NCI-H187 treated with DMSO at 0.1 percent for 48 hours (cell line): ENCODE data around the gene ZNF138.
"Not testable (repeated sequence)": the region's sequence is repeated elsewhere in the genome, so short reads cannot be mapped to it uniquely, and the experiment has no call there.

Experiments used
- DNase-seq: peaks from one replicate; lab custom pipeline; 2025; lab: John Stamatoyannopoulos, UW

The ZNF138 gene

GRCh38 chr7:64794171-64794844 is at the start of gene ZNF138:
Gene ZNF138, plus strand, starts transcription at chr7:64794428. Its CDS starts 141 bp downstream, at chr7:64794569.
- peak; percentile 92 for DNase-seq

DNA sequence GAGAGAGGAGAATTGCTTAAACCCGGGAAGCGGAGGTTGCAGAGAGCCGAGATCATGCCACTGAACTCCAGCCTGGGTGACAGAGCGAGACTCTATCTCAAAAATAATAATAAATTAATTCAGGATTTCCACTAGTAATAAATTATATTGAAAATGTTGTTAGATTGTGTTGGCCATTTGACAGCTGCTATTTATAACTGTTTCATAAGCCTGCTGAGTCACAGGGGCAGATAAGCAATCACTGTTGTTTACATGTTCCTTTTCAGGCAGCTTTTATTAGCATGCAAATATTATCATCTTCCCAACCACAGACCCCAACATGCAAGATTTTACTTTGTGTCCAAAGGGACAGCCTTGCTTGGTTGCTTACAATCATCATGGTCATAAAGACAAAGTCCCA is 49.5 kb upstream of the ZNF138 start:
- DNase-seq = no peak

GRCh38 chr7:64747802-64748201 is 46.4 kb upstream of the ZNF138 start:
- DNase-seq = no peak

- no peak for DNase-seq
These were observed 41.2 kb upstream of the ZNF138 start for GRCh38 chr7:64753032-64753431.

GRCh38 chr7:64755865-64756264 is 38.4 kb upstream of the ZNF138 start:
- DNase-seq = no peak

DNA sequence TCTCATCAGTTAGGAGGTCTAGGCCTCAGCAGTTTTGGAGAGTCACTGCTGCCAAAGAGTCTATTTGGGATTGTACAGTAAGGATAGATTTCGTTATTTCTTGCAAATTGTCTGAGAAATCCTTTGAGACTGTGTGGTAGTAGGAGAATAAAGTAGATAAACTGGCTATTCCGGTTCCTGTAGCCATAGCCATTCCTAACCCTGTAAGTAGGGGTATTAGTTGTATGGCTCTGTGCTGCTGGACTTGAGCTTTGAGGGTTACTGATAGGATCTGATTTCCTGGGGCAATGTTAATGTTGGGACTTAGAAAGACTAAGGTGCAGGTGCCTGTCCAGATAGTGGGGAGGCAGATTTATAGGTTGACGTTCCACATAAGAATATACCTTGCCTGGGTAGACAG is 36.1 kb upstream of the ZNF138 start:
- no peak for DNase-seq

DNA sequence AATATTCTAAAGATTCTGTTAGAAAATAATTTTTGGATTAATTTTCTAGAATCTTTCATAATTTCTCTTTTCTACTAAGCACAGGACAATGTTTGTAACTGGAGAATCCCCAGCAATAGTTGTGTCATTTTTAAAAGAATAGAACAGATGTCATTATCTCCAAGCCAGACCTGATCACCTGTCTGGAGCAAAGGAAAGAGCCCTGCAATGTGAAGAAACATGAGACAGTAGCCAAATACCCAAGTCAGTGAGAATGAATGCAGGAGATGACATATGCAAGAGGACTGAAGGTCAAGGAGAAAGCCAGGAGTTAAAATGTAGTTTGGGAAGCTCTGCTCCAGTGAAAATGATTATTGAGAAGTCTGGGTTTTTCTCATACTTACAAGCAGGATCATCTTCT is 25.4 kb upstream of the ZNF138 start:
- no peak for DNase-seq

DNA sequence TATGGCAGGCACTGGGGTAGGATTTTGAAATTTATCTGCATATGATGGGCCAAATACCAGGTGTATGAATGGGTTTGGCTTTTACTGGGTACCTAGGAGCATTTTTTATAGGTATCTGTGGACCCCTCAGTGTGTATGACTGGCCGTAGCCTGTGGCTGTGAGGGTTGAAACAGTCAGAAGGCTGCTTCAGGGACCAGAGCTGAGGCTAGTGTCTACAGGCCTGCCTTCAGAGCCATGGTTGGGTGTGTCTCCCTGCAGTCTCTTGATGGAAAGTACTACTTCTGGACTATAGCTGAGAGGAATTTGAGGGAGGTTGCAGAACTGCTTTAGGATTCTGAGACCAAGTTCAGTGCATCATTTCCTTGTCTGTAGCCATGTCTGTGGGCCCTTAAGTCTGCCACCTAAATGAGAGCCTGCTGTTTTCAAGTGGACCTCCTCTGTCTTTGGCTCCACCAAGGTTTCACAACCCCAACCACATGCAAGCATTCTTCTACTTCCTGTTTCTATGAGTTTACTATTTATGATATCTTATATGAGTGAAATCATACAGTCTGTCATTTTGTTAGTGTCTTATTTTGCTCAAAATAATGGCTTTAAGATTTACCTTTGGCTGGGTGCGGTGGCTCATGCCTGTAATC is 19.9 kb upstream of the ZNF138 start:
- DNase-seq = no peak

GRCh38 chr7:64775289-64775688 is 18.9 kb upstream of the ZNF138 start:
- no peak for DNase-seq

- not testable (repeated sequence) for DNase-seq
These were observed 9.4 kb upstream of the ZNF138 start for GRCh38 chr7:64784842-64785241.

- no peak for DNase-seq
These were observed 6.9 kb upstream of the ZNF138 start for GRCh38 chr7:64787295-64787694.

DNA sequence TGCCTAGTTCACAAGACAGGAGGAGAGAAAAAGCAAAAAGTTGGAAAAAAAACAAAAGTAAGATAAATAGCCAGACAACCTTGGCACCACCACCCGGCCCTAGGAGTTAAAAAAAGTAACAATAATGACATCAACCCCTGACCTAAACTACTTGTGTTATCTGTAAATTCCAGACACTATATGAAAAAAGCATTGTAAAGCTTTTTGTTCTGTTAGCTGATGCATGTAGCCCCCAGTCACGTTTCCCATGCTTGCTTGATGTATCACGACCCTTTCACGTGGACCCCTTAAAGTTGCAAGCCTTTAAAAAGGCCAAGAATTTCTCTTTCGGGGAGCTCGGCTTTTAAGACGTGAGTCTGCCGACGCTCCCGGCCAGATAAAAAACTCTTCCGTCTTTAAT is 5.0 kb upstream of the ZNF138 start:
- not testable (repeated sequence) for DNase-seq

GRCh38 chr7:64793106-64793755 is 997 bp upstream of the ZNF138 start:
- no peak for DNase-seq

GRCh38 chr7:64795176-64795575 is 948 bp downstream of the ZNF138 start:
- DNase-seq = no peak

DNA sequence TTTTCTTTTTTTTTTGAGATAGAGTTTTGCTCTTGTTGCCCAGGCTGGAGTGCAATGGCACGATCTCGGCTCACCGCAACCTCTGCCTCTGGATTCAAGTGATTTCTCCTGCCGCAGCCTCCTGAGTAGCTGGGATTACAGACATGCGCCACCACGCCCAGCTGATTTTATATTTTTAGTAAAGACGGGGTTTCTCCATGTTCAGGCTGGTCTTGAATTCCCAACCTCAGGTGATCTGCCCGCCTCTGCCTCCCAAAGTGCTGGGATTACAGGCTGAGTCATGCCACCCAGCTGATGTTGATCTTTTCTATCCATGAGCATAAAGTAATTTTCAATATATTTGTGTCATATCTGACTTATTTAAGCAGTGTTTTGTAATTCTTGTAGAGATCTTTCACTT is 4.9 kb downstream of the ZNF138 start:
- DNase-seq = not testable (repeated sequence)

DNA sequence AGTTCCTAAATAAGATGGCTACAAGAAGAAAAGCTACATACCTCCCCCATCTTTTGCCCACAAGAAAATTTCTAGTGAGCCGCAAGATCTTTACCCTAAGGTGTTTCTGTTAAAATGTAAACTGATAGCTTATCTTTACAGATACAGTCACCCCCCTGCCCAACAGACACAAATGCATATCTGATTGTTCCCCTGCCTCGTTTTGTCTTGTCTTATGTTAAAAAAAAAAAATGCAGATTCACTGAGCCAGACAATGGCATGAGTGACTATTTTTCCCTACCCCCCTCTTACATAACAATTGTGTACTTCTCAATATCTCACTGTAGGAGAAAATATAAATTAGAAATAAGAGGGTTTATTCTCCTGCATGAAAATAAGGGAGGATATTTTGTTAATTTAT is 8.5 kb downstream of the ZNF138 start:
- no peak for DNase-seq

GRCh38 chr7:64807731-64808365 is 13.6 kb downstream of the ZNF138 start:
- no peak for DNase-seq

GRCh38 chr7:64811767-64812166 is 17.5 kb downstream of the ZNF138 start:
- DNase-seq = no peak

DNA sequence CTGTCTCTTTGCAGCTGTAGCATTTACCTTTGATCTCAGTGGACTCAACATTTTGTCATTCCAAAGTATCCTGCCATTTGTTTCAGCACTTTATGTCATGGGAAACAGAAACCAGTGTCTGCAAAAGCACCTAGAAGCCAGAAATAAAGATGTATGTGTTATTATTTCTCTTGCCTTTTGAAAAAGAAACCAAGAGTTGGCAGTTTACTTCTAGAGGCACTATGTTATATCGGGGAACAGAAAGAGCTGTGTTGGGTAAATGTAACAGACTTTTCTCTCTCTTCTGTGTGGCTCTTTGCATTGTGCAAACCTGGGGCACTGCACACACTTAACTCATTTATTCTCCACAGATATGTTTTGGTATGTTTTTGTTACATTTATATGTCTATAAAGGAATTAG is 36.7 kb downstream of the ZNF138 start:
- no peak for DNase-seq

DNA sequence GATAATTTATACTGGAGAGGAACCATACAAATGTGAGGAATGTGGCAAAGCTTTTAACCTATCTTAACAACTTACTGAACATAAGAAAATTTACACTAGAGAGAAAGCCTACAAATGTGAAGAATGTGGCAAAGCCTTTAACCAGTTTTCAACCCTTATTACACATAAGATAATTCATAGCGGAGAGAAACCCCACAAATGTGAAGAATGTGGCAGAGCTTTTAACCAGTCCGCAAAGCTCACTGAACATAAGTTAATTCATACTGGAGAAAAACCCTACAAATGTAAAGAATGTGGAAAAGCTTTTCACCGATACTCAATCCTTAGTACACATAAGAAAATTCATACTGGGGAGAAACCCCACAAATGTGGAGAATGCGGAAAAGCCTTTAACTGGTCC is 37.9 kb downstream of the ZNF138 start:
- DNase-seq = no peak

GRCh38 chr7:64834989-64835388 is 40.8 kb downstream of the ZNF138 start:
- no peak for DNase-seq

DNA sequence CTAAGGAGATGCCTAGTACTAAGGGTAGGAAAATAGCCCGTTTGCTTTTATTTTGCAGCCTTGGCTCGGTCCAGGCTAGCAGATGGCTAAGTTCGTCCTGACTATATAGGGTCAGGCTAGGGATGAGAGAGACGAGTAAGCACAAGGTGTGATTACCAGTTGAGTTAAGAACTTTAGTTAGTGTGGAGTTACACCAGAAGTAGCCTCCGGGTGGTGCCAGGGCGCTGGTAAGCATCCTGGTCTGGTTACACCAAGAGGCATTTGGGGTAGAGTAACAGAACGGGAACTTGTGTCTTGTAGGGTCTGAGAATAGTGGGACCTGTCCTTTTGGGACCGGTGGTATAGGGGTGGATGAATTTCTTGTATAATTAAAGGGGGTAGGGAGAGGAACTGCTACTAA is 41.6 kb downstream of the ZNF138 start:
- DNase-seq = not testable (repeated sequence)

GRCh38 chr7:64838051-64838450 is 43.8 kb downstream of the ZNF138 start:
- DNase-seq = not testable (repeated sequence)
